NCI-H748 (cell line): Measurements from ENCODE around the gene DNLZ.

Source experiments
- DNase-seq: peaks from one replicate; lab custom pipeline; 2025; ENCODE audit not compliant: unreplicated experiment; lab: John Stamatoyannopoulos, UW

The DNLZ gene

DNA sequence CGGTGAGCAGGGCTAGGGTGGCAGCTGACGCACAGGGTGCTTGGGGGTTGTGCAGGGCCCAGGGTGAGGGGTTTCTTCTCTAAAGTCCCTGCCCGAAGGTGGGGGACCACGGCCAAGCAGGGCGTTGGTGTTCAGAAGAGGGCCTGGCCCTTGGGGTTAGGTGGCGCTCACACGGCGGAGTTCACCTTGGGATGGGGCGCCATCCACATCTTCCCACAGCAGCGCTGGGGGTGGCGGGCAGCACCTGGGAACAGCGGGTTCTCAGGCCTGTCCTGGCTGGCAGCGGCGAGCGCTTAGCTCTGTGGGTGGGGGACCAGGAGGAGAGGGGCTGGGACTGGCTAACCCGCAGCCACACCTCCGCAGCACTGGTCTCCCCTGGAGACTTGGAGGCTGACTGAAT lies 30.1 kb downstream of the DNLZ start:
- no peak for DNase-seq

DNA sequence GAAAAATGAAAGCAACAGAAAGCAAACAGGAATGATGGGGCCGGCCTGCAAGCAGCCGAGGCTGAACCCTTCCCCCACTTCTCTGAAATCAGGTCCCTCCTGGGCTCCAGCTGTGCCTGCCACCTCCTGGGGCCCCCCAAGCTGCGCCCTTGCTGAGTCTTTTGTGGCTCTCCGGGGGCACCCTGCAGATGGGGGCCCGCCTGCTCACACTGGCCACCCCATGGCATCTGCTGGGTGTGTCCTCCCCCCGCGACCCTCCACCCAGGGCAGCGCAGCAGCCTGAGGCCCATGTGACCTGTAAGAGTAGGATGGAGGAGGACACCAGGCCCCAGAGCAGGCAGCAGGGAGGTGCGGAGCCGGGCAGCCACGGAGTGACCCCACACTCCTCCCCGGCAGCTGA lies 30.5 kb downstream of the DNLZ start:
- DNase-seq, result no peak

DNA sequence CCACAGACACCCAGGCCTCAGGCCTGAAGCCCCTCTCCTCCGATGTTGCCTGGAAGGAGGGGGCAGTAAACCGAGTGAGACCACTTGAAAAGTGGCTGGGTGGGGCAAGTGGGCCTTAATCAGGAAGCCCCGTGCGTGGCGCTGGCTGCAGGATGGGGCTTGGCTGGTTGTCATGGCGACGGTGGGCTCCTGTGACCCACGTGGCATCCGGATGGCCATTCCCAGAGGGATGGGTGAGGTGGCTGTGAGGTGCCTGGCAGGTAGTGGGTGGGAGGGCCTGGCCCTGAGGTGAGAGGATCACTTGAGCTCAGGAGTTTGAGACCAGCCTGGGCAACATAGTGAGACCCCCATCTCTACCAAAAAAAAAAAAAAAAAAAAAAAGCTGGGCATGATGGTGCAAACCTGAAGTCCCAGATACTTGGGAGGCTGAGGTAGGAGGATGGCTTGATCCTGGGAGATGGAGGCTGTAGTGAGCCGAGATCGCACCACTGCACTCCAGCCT lies 31.0 kb downstream of the DNLZ start:
- no peak for DNase-seq

DNA sequence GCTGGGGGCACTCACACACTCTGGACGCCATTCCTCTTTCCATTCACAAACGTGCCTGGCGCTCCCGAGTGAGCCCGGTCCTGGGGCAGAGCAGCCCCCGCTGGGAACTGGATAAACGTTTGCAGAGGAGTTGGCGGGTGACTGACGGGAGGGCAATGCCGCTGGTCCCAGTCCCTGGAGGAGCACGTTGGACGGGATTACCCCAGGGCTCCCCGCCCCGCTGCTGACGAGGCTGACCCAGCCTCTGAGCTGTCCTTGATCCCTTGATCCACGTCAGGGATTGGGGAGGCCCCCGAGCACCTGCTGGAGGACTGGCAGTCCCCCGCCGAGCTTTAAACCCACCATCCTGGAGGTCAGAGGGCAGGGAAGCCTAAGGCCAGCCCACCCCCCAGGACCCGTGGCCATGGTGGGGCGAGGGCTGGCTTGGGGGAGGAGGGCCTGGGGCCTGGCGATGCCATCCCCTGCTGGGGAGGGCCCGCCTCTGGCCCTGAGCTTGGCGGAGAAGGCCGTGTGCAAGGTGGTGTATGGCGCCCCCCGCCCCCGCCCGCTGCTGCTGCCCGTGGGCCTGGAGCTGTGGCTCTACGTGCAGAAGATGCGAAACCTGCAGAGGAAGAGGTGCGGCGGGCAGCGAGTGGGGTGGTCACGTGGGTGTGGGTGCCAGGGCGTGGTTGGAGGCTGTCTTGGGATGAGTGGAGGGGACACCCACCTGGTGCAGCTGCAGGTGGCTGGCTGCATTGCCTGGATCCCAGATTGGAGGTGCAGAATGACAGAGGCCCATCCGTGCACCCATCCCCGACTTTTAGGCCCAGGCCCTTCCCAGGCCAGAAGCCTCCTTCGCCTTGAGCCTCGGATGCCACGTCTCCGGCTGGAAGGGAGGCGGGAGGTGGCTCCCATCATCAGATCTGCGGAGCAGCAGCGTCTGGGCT lies 31.7 kb downstream of the DNLZ start:
- DNase-seq, result no peak

DNA sequence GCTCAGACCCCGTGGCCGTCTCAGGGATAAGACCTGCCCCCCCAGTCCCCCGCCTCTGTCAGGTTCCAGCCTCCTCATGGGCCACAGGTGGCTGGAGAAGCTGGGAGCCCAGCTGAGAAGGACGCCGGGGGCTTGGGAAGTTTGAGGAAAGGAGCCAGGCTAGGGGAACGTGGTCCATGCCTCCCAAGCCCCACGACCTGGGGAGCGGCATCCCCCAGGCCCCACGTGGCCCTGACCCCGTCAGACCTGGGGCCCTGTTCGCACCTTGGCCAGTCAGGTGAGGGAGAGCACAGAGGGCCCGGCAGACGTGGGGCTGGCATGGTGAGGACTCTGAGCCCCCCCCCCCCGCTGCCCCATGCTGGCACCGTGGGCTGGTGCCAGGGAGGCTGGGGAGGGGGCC lies 32.5 kb downstream of the DNLZ start:
- DNase-seq, result no peak

DNA sequence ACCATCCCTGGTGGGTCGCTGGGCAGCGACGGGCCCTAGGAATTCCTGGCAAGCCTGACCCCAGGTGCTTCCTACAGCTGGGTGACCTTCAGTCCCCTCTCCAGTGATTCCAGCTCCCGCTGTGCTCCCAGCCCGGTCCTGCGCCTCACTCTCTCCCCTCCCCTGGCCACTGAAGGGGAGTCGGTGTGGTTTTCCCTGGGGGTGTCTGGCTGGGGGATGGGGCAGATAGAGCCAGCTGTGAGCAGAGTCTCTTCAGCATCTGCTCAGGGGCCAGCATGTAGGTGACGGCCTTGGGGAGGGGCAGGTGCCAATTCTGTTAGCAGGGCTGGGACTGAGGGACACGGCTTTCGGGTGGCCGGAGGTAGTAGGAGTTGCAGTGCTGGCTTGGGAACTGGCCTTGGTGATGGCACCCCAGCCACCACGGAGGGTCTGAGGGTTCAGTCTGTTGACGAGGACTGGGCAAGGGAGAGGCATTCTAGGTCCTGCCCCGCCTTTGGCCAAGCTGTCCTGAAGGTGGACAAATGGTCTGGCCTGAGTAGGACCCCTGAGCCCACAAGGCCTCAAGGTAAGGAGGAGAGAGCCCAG lies 33.0 kb downstream of the DNLZ start:
- DNase-seq, result no peak

- DNase-seq, result no peak
Observed at GRCh38 chr9:136329636-136330405, 33.7 kb downstream of the DNLZ start.

DNA sequence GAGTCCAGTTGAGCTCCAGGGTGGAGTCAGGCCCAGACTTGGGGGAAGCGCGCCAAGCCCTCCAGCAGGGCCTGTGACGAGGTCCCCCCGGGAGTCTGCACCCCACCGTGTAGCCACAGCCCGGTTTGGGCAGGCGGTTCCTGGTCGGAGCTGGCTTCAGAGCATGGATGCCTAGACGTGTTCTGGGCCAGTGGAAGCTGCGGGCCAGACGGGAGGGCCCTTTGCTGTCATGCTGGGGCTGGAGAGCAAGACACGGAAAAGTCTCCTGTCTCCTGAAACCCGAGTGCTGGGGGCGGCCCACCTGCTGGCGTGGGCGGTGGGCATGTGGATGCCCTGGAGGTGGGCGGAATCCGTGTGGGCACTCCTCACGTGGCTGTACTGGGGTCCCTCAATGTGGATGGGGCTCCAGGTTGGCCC lies 34.3 kb downstream of the DNLZ start:
- no peak for DNase-seq

DNA sequence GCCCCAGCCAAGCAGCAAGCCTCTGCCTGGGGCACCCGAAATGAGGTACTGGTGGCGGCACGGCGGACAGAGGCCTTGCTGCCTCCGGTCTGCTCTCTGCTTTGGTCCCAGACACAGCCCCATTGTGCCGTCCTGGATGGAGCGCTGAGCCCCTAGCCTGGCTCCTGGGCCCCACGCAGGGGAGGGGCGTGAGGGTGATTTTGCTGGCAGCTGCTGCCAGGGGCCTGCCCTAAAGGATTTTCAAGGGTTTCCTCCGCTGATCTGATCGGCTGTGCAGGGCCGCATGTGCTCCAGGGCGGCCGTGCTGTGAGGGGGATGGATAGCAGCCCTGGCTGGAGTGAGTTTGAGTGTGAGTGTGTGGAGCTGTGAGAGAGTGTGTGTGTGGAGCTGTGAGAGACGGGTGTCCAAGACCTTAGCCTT lies 34.9 kb downstream of the DNLZ start:
- no peak for DNase-seq

- peak; percentile 71 for DNase-seq
Observed at GRCh38 chr9:136328011-136328621, 35.4 kb downstream of the DNLZ start.

GRCh38 chr9:136327304-136327974 lies 36.1 kb downstream of the DNLZ start, which contains the start of gene GPSM1:
Gene GPSM1 (plus strand): TSS chr9:136327539. CDS start chr9:136327696, 157 bp downstream.
- DNase-seq, result peak; percentile 50

GRCh38 chr9:136326761-136327303 lies 36.7 kb downstream of the DNLZ start:
- no peak for DNase-seq

DNA sequence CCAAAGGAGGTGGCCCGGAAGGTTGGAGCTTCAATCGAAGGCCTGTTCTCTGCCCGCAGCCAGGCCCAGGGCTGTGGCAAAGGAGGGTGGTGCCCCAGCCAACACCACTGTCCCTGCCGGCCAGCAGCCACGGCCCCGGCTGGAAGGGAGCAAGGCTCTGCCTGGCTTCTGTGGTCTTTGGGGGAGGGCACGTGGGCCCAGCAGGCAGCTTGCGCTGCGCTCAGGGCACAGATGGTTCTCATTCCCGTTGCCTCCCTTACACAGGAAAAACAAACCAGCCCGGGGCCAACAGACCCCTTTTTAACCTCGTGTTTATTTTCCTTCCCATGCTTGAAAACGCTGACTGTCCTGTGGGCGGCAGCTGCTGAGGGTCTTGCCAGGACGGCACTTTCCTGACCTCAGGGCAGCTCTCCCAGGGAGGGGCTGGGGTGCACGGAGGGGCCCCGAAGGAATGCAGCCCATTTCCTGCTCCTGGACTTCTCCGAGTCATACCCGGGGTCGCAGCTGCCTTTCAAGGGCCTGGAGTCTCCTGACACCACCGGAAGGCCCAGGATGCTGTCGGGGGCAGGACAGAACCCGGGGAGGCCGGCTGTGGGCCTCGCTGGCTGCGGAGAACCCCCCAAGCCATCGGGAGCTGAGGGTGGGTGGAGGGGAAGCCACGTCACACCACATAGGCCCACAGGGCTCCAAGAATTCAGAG lies 37.3 kb downstream of the DNLZ start:
- no peak for DNase-seq

DNA sequence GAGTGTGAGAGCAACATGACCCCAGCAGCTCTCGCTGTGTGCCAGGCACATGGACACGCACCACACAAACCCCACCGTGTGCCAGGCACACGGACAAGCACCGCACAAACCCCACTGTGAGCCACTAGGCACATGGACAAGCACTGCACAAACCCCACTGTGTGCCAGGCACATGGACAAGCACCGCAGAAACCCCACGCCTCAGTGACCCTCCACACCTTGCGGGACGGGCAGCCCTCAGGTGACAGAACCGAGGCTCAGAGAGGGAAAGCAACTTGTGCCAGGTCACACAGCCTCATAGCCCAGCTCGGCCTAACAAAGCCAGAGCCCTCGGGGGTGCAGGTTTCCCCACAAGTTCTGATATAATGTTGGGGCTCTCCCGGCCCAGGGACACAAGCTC lies 38.2 kb downstream of the DNLZ start:
- DNase-seq, result no peak

GRCh38 chr9:136324501-136325300 lies 38.8 kb downstream of the DNLZ start:
- no peak for DNase-seq

DNA sequence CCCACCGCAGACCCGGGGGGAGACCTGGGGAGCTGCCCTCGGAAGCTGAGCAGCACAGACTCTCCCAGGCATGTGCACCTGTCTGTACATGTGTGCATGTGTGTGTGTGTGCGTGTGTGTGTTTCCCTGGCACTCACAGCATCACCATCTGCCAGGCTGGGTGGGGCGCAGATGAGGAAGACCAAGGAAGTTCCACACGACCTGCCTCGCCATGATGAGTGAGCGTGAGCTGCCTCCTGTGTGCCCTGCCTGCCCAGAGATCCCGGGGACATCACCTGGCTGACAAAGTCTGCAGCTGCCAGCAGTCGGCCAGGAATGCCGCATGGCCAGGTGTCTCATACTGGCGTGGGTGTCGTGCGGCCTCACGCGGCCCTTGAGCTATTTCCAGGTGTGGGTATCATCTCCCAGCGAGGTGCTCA lies 40.2 kb downstream of the DNLZ start:
- peak; percentile 59 for DNase-seq

- DNase-seq, result no peak
Observed at GRCh38 chr9:136322756-136323330, 40.7 kb downstream of the DNLZ start.

GRCh38 chr9:136321561-136321960 lies 42.0 kb downstream of the DNLZ start:
- DNase-seq, result no peak
